Activated T-helper 17 cell treated with anti-CD3 and anti-CD28 coated beads, Interleukin-2, amount 50 U/mL, for 72 hours (primary cell): Measurements from ENCODE around the gene DAZAP2. TPM values are rescaled to one million over a fixed set of nuclear protein-coding genes. Genes with fewer than 3 reads are reported as not detected.
A peak's percentile ranks its signal among the peaks of the same experiment; 100 is the strongest.
"Not testable (repeated sequence)": the region's sequence is repeated elsewhere in the genome, so short reads cannot be mapped to it uniquely, and the experiment has no call there.

Source experiments
- ATAC-seq: fragments of 150-1000 bp; cut with Tn5 transposase; replicated peaks from 2 replicates; pipeline ENCODE4 v1.10.0; 2021; ENCODE audit warnings: mild to moderate bottlenecking, moderate library complexity
- H3K27ac Mint-ChIP-seq: one replicate; pipeline ENCODE4 v1.8.0; 2022; ENCODE audit warnings: mixed read lengths
- H3K27me3 Mint-ChIP-seq: one replicate; pipeline ENCODE4 v1.8.0; 2022; ENCODE audit warnings: mixed read lengths
- H3K36me3 Mint-ChIP-seq: one replicate; pipeline ENCODE4 v1.8.0; 2022; ENCODE audit warnings: low read depth, mild to moderate bottlenecking, mixed read lengths
- H3K4me1 Mint-ChIP-seq: one replicate; pipeline ENCODE4 v1.8.0; 2022; ENCODE audit warnings: mixed read lengths
- H3K4me3 Mint-ChIP-seq: one replicate; pipeline ENCODE4 v1.8.0; 2022; ENCODE audit warnings: mild to moderate bottlenecking, mixed read lengths
- H3K9me3 Mint-ChIP-seq: one replicate; pipeline ENCODE4 v1.8.0; 2022; ENCODE audit warnings: mixed read lengths
- total RNA-seq, 2 donors: library from RNA; stranded (reverse); gene quantifications; one replicate each; pipeline ENCODE4 v1.2.3, GENCODE V29; 2022

The DAZAP2 gene
- total RNA-seq, 2 donors from 2014 or later: 110 to 124 TPM

- ATAC-seq: no peak
- no peak overlapping the region for H3K27ac Mint-ChIP-seq
- H3K4me3 Mint-ChIP-seq: no peak overlapping the region
- peaks cover 5% of the 10 kb centered on the region for H3K4me1 Mint-ChIP-seq
- no peaks in the 10 kb centered on the region for H3K27me3 Mint-ChIP-seq
- H3K36me3 Mint-ChIP-seq: no peaks in the 10 kb centered on the region
- no peaks in the 10 kb centered on the region for H3K9me3 Mint-ChIP-seq
These were observed 12.9 kb upstream of the DAZAP2 start for GRCh38 chr12:51225771-51226170.

GRCh38 chr12:51227112-51227511 is 11.5 kb upstream of the DAZAP2 start:
- H3K4me1 Mint-ChIP-seq, H3K4me3 Mint-ChIP-seq, H3K27me3 Mint-ChIP-seq, H3K9me3 Mint-ChIP-seq, H3K36me3 Mint-ChIP-seq, H3K27ac Mint-ChIP-seq: not testable (repeated sequence)
- peak; percentile 26 for ATAC-seq

GRCh38 chr12:51227962-51228361 is 10.7 kb upstream of the DAZAP2 start:
- Mint-ChIP-seq H3K4me3 (no peak overlapping the region), H3K27me3 (no peaks in the 10 kb centered on the region), H3K9me3 (no peaks in the 10 kb centered on the region), H3K27ac (no peak overlapping the region), H3K36me3 (no peaks in the 10 kb centered on the region), H3K4me1 (no peaks in the 10 kb centered on the region)
- ATAC-seq: no peak

GRCh38 chr12:51229116-51229809 is 9.4 kb upstream of the DAZAP2 start:
- H3K4me1 Mint-ChIP-seq: no peaks in the 10 kb centered on the region
- H3K27ac Mint-ChIP-seq: no peak overlapping the region
- no peak for ATAC-seq
- no peak overlapping the region for H3K4me3 Mint-ChIP-seq
- no peaks in the 10 kb centered on the region for H3K36me3 Mint-ChIP-seq
- H3K9me3 Mint-ChIP-seq: no peaks in the 10 kb centered on the region
- no peaks in the 10 kb centered on the region for H3K27me3 Mint-ChIP-seq

- ATAC-seq: no peak
- H3K9me3 Mint-ChIP-seq: no peaks in the 10 kb centered on the region
- H3K4me3 Mint-ChIP-seq: no peak overlapping the region
- H3K27ac Mint-ChIP-seq: no peak overlapping the region
- H3K4me1 Mint-ChIP-seq: no peaks in the 10 kb centered on the region
- H3K36me3 Mint-ChIP-seq: no peaks in the 10 kb centered on the region
- H3K27me3 Mint-ChIP-seq: no peaks in the 10 kb centered on the region
These were observed 6.0 kb upstream of the DAZAP2 start for GRCh38 chr12:51232642-51233041.

- H3K27me3 Mint-ChIP-seq: no peaks in the 10 kb centered on the region
These were observed 4.1 kb upstream of the DAZAP2 start for GRCh38 chr12:51234530-51234929.

GRCh38 chr12:51238037-51238509 is 553 bp upstream of the DAZAP2 start:
- Mint-ChIP-seq H3K4me1 (peaks cover 27% of the 10 kb centered on the region), H3K27me3 (no peaks in the 10 kb centered on the region), H3K4me3 (peak overlapping the region; percentile 94), H3K27ac (peak overlapping the region; percentile 95), H3K36me3 (peaks cover 53% of the 10 kb centered on the region), H3K9me3 (no peaks in the 10 kb centered on the region)
- peak; percentile 12 for ATAC-seq

More at GRCh38 chr12:51234530-51234929, 4.1 kb upstream of the DAZAP2 start:
- Mint-ChIP-seq H3K4me1 (peaks cover 6% of the 10 kb centered on the region), H3K36me3 (peaks cover 17% of the 10 kb centered on the region), H3K27ac (peak overlapping the region; percentile 9), H3K9me3 (no peaks in the 10 kb centered on the region), H3K4me3 (no peak overlapping the region)
- no peak for ATAC-seq

- peaks cover 34% of the 10 kb centered on the region for H3K4me1 Mint-ChIP-seq
- no peak for ATAC-seq
These were observed 2.3 kb downstream of the DAZAP2 start for GRCh38 chr12:51240971-51241370.

GRCh38 chr12:51242120-51242519 is 3.5 kb downstream of the DAZAP2 start:
- peaks cover 41% of the 10 kb centered on the region for H3K4me1 Mint-ChIP-seq
- H3K27me3 Mint-ChIP-seq: no peaks in the 10 kb centered on the region
- ATAC-seq: no peak
- H3K27ac Mint-ChIP-seq: peak overlapping the region; percentile 59
- peak overlapping the region; percentile 39 for H3K4me3 Mint-ChIP-seq
- peaks cover 87% of the 10 kb centered on the region for H3K36me3 Mint-ChIP-seq
- no peaks in the 10 kb centered on the region for H3K9me3 Mint-ChIP-seq

More at GRCh38 chr12:51240971-51241370, 2.3 kb downstream of the DAZAP2 start:
- H3K36me3 Mint-ChIP-seq: peaks cover 81% of the 10 kb centered on the region
- peak overlapping the region; percentile 95 for H3K27ac Mint-ChIP-seq
- H3K27me3 Mint-ChIP-seq: no peaks in the 10 kb centered on the region
- peak overlapping the region; percentile 94 for H3K4me3 Mint-ChIP-seq
- H3K9me3 Mint-ChIP-seq: no peaks in the 10 kb centered on the region

- Mint-ChIP-seq H3K27ac (peak overlapping the region; percentile 4), H3K36me3 (peaks cover 87% of the 10 kb centered on the region)
These were observed 4.2 kb downstream of the DAZAP2 start for GRCh38 chr12:51242876-51243275.

GRCh38 chr12:51244269-51244668 is 5.6 kb downstream of the DAZAP2 start:
- Mint-ChIP-seq H3K9me3 (no peaks in the 10 kb centered on the region), H3K4me3 (no peak overlapping the region), H3K36me3 (peaks cover 73% of the 10 kb centered on the region), H3K4me1 (peaks cover 43% of the 10 kb centered on the region), H3K27ac (peak overlapping the region; percentile 66), H3K27me3 (no peaks in the 10 kb centered on the region)
- ATAC-seq: no peak

More at GRCh38 chr12:51242876-51243275, 4.2 kb downstream of the DAZAP2 start:
- Mint-ChIP-seq H3K27me3 (no peaks in the 10 kb centered on the region), H3K9me3 (no peaks in the 10 kb centered on the region), H3K4me3 (no peak overlapping the region), H3K4me1 (peaks cover 44% of the 10 kb centered on the region)
- ATAC-seq: no peak

- Mint-ChIP-seq H3K4me3 (peak overlapping the region; percentile 68), H3K9me3 (no peaks in the 10 kb centered on the region), H3K4me1 (peaks cover 34% of the 10 kb centered on the region), H3K36me3 (peaks cover 59% of the 10 kb centered on the region), H3K27ac (peak overlapping the region; percentile 91), H3K27me3 (no peaks in the 10 kb centered on the region)
- peak; percentile 44 for ATAC-seq
These were observed 7.0 kb downstream of the DAZAP2 start for GRCh38 chr12:51245476-51246253.

GRCh38 chr12:51246254-51246853 is 7.7 kb downstream of the DAZAP2 start:
- peaks cover 52% of the 10 kb centered on the region for H3K36me3 Mint-ChIP-seq
- H3K4me3 Mint-ChIP-seq: peak overlapping the region; percentile 68
- peaks cover 30% of the 10 kb centered on the region for H3K4me1 Mint-ChIP-seq
- no peaks in the 10 kb centered on the region for H3K9me3 Mint-ChIP-seq
- peak; percentile 83 for ATAC-seq
- no peaks in the 10 kb centered on the region for H3K27me3 Mint-ChIP-seq
- H3K27ac Mint-ChIP-seq: peak overlapping the region; percentile 91

- no peak for ATAC-seq
- peaks cover 26% of the 10 kb centered on the region for H3K4me1 Mint-ChIP-seq
- peaks cover 39% of the 10 kb centered on the region for H3K36me3 Mint-ChIP-seq
- H3K27ac Mint-ChIP-seq: peak overlapping the region; percentile 91
- H3K9me3 Mint-ChIP-seq: no peaks in the 10 kb centered on the region
- H3K4me3 Mint-ChIP-seq: peak overlapping the region; percentile 68
- H3K27me3 Mint-ChIP-seq: no peaks in the 10 kb centered on the region
These were observed 9.0 kb downstream of the DAZAP2 start for GRCh38 chr12:51247523-51248206.
